GM21576 (cell line): ENCODE measurements around the gene VPS13C.
"Not testable (repeated sequence)": the region's sequence is repeated elsewhere in the genome, so short reads cannot be mapped to it uniquely, and the experiment has no call there.

ENCODE experiments used
- ATAC-seq: cut with Tn5 transposase; IDR thresholded peaks from one replicate; pipeline ENCODE4 v1.9.1; 2021; ENCODE audit warnings: mild to moderate bottlenecking, moderate library complexity; ENCODE audit not compliant: unreplicated experiment

VPS13C gene

GRCh38 chr15:62047282-62047827 is 12.9 kb downstream of the VPS13C start:
- no peak for ATAC-seq

DNA sequence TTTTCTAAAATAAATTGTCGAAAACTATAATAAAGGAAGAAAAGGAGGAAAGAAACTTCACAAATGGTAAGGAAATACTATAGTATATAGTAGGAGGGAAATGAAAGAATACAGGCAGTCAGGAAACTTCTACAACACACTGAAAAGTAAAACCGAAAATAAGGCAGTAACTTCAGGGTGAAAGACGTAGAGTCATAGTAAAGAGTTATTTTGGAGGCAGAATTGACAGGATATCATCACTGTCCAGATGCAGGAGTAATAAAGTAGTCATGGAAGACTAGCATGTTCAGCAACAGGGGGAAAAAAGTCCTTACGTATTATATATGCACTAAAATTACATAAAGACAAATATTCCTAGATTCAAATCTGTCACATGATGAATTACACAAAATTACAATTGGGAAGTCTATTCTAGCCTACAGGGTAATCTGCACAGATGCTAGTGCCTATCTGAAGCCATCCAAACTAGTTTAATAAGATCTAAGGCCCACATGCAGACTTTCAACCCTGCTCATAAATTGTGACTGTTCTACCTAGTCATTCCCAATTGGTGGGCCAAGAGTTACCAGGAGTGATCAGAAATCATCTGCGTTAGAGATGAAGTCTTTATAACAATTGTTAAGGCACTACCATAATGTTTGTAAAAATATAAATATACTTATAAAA is 14.0 kb downstream of the VPS13C start:
- ATAC-seq = peak; percentile 74

DNA sequence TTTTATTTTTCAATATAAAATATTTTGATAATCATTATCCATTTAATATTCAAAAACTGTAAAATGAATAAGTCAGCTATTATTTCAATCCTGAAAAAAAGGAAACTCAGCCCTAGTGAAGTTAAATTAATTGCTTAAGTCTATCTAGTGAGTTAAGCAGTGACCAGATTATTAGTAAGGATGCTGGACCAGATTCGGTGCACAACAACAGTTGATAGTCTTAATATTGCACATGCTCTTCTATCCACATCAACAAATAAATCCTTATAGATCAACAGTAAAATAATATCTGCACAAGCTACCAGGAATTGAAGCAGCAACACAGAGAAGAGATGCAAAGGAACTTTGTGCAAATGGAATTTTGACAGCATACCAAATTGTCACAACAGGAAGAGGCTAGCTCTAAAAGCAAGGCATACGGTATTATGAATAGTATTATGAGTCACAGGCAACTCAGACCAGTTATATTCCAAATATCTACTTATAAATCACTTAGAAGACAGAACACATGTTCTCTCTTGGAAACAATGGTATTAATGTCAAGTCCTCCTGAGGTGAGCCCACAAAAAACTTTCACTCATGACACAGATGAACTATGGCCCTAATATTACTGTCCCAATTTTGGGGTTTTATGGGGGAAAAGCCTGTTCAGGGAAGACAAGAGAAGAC is 24.9 kb downstream of the VPS13C start:
- ATAC-seq = no peak

DNA sequence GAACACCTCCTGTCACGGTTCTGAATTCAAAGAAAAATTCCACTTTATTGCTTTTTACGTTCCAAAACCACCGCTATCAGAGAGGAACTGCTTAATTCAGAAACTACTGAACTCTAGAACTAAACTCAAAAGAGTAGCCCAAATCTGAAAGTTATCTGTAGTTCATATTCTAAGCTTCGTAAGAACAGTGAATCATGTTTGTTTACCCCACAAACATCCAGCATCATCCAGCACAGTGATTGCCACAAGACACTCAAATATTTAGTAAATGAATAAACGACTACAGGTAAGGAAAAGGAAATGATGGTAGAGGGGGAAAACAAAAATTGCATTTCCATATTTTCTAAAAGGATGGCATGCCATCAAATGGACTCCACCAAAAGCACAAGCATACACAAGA is 32.3 kb downstream of the VPS13C start:
- ATAC-seq = no peak

DNA sequence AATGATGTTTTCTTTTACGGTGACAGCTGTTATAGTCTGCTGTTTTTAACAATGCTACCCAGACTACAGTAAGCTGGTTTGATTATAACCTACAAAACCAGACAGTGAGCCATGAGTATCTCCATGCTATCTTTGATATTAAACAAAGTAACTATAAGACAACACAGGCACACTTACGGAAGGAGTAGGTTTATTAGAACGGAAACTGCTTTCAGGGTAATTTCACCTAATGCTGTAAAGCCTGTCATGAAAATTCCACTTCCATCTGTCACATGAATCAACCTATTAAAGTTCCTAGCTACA is 33.0 kb downstream of the VPS13C start:
- ATAC-seq = no peak

- ATAC-seq = no peak
Observed at GRCh38 chr15:62026487-62027262, 33.6 kb downstream of the VPS13C start.

DNA sequence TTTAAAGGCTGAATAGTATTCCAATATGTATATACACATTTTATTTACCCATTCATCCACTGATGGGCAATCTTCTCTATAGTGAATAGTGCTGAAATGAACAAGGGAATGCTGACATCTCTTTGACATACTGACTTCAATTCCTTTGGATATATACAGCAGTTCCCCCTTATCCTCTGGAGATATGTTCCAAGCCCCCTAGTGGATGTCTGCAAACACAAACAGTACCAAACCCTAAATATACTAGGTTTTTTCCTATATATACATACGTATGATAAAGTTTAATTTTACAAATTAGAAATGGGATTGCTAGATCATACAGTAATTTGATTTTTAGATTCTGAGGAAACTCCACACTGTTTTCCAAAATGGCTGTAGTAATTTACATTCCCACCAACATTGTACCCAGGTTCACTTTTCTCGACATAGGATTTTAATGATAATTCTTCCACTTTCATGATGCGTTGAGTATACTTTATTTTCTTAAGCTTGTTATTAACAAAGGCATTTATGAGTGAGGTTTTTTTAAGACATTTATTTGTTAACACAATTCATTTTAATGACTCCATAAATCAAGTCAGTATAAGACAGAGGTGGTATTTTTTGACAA is 38.2 kb downstream of the VPS13C start:
- no peak for ATAC-seq

GRCh38 chr15:62020576-62021160 is 39.6 kb downstream of the VPS13C start:
- no peak for ATAC-seq

DNA sequence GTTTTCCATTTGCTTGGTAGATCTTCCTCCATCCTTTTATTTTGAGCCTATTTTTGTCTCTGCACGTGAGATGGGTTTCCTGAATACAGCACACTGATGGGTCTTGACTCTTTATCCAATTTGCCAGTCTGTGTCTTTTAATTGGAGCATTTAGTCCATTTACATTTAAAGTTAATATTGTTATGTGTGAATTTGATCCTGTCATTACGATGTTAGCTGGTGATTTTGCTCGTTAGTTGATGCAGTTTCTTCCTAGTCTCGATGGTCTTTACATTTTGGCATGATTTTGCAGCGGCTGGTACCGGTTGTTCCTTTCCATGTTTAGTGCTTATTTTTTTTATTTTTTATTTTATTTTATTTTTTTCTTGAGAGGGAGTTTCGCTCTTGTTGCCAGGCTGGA is 54.9 kb downstream of the VPS13C start:
- ATAC-seq = not testable (repeated sequence)

- ATAC-seq = no peak
Observed at GRCh38 chr15:61997786-61998185, 62.5 kb downstream of the VPS13C start.

DNA sequence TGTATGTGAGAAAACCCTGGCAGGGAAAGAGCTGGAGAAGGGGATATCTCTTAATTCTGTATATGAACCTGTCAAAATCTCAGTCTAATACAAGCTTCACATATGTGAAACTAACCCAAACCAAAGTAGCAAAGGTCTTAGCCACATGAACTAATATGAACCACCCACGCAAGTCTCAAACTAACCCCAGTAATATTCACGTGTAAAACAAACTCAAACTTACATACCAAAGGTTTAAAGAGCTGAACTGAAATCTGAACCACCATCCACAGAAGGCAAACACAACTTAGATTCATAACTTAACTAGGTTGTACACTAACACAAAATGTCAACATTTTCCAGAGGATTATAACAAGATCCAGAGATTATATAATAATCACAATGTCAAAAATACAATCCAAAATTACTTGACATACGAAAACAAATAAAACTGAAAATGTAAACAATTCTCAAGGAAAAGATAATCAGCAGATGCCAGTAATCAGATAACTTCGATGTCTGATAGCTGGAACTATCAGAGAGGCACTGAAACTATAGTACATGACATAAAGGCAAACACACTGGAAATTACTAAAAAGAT is 64.1 kb downstream of the VPS13C start:
- no peak for ATAC-seq

DNA sequence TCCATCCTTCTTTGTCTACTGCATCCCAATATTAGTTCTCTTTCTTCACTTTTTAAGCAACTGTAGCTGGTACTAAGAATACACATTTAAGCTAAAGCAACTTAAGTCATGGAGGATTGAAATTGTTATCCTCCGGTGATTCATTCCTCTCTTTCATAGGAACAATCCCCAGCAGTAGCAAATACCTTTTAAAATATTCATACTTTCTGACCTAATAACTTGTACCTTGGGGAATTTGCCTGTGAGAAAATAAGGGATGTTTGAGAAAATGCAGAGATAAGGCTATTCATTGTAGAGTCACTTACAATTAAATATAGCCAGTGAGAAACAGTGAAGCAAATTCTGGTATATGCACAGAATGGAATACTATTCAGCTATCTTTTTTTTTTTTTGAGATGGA is 66.0 kb downstream of the VPS13C start:
- ATAC-seq = no peak

DNA sequence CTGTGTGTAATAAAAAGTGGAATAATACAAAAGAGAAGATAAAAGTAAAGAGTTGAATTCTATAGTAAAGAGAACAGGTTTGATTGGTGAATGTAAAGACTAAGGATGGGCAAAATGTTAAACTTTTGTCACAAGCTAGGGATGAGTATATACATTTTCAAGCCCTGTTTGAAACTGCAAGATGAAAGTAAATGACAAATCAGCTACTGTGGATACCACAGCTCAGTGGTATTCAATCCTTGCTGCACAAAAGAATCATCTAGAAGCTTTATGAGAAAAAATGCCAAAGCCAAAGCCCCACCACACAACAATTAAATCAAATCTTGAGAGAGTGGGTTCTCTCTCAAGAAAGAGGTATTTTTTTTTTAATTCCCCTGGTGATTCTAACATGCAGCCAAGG is 67.7 kb downstream of the VPS13C start:
- ATAC-seq = no peak

GRCh38 chr15:61989667-61990066 is 70.6 kb downstream of the VPS13C start:
- no peak for ATAC-seq

- no peak for ATAC-seq
Observed at GRCh38 chr15:61987824-61988223, 72.4 kb downstream of the VPS13C start.

DNA sequence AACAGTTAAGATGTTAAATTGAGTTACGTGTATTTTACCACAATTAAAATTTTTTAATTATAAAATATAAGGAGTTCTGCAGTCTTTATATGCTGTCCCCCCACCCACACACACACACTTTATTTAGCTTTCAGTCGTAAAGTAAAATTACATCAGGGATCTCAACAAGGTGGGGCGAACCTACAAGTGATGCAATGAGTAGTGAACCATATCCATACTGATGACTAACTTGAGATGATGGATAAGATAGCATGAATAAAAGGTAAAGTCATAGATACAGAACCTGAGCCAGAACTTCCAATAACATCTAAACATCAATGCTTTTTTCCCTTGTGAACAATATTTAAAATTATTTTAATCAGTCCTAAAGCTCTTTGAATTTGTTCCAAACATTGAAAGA is 77.2 kb downstream of the VPS13C start:
- ATAC-seq = no peak

- ATAC-seq = no peak
Observed at GRCh38 chr15:61978225-61978624, 82.0 kb downstream of the VPS13C start.

DNA sequence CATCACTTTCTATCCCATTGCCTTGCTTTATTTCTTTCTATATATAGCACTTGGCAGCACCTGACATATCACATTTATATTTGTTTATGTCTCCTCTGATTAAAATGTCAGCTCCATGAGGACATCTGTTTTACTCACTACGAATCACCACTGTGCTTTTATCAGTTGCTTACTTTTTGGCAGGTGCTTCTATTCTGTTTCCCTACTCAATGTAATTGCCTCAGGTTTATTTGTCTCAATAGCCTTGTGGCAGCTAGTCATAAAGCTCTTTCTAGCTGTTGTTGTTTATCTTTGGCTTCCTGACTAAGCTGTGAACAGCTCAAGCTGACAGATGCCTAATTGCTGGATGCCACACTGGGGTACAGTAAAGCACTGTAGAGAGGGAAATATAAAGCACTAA is 85.5 kb downstream of the VPS13C start:
- ATAC-seq = no peak

DNA sequence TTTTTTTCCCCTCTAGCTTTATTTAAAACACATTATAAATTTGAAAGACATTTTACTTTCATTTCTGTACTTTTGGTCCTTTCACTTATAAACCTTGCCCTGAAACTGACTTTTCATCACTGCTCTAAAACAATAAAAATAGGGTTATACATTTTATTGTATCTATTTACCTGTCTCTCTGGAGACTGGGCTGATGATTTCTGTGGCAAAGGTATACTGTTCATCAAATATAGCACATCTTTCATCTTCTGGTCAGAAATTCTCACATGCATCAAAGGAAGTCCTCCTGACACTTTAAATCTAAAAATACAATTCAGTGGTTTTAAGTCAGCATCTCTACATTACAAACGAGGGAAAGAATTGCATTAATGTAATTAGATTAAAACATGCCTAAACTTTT is 86.1 kb downstream of the VPS13C start:
- ATAC-seq = no peak

DNA sequence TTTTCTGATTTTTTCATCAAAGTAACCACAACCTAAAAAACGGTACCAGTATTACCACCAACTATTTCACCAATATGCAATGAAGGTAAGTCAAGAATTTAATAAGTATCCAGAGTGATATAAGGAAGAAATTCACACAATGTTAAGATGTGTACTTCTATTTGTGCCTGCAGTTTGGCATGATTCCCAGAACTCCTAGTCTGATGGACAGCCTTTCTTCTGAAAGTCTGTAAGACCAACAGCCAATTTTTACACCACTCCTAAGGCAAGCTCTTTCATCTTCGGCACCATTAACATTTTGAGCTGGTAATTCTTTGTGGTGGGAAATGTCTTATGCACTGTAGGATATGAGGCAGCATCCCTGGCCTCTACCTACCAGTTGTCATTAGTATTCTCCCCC is 108.3 kb downstream of the VPS13C start:
- no peak for ATAC-seq

DNA sequence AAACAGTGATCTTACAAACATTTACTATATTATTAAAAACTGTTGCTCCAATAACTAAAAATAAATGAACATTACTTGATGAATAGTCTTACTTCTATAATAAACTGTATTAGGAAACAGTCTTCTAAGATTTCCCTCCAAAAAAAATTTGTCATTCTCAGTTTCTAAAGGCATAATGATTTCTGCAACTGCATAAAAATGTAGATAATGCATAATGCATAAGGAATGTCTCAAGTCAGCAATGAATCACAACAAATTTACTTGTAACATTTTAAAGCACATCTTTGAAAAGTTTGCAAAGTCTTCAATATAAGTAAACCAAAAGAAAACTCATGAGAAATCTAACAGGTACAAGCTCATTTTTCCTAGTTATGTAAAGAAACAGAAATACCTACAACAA is 113.5 kb downstream of the VPS13C start:
- no peak for ATAC-seq
